HepG2 (cell line): ENCODE results near the gene SMIM1. TPM values are rescaled to one million over a fixed set of nuclear protein-coding genes. Genes with fewer than 3 reads are reported as not detected.

ENCODE experiments used
- ASH2L ChIP-seq: fragments of 300-600, 200-600 bp; sonication (generic); IDR thresholded peaks from 2 replicates; pipeline ENCODE4 v1.7.0; 2017; ENCODE audit warnings: low read depth, mild to moderate bottlenecking, moderate library complexity, mixed read lengths, low read length; ENCODE audit not compliant: insufficient read length
- FOXP4 ChIP-seq: sonication (generic); formaldehyde crosslinking; IDR thresholded peaks from 2 replicates; pipeline ENCODE4 v1.4.0; 2020; ENCODE audit warnings: missing genetic modification reagents
- HNF4A ChIP-seq: sonication (generic); formaldehyde crosslinking; IDR thresholded peaks from 2 replicates; pipeline ENCODE4 v1.4.0; 2020; ENCODE audit warnings: missing genetic modification reagents
- HNF4G ChIP-seq, 2 experiments: sonication (generic) in 1 of 2; formaldehyde crosslinking in 1 of 2; IDR thresholded peaks; 2 replicates each; pipeline versions ENCODE4 v1.4.0 to v1.6.1; 2011 to 2020; ENCODE audit warnings: borderline replicate concordance in 2 of 2, low read depth in 2 of 2, mild to moderate bottlenecking in 2 of 2, low read length in 1 of 2, missing genetic modification reagents in 1 of 2, moderate library complexity in 1 of 2
- HOXA3 ChIP-seq: sonication (generic); formaldehyde crosslinking; IDR thresholded peaks from 2 replicates; pipeline ENCODE4 v1.5.0; 2020; ENCODE audit warnings: missing genetic modification reagents
- KDM6A ChIP-seq: IDR thresholded peaks from 2 replicates; pipeline ENCODE4 v1.6.1; 2016; ENCODE audit warnings: low read depth
- KMT2A ChIP-seq: sonication (generic); formaldehyde crosslinking; IDR thresholded peaks from 2 replicates; pipeline ENCODE4 v1.4.0; 2020; ENCODE audit warnings: missing genetic modification reagents
- MBD4 ChIP-seq: IDR thresholded peaks from 2 replicates; pipeline ENCODE4 v1.6.1; 2012; ENCODE audit warnings: low read length, inconsistent platforms, borderline replicate concordance
- PATZ1 ChIP-seq: sonication (generic); formaldehyde crosslinking; IDR thresholded peaks from 2 replicates; pipeline ENCODE4 v1.4.0; 2020; ENCODE audit warnings: missing genetic modification reagents
- POLR2G ChIP-seq: fragments of 200-400 bp; formaldehyde crosslinking; IDR thresholded peaks from 2 replicates; pipeline ENCODE4 v1.6.1; 2018; ENCODE audit warnings: mild to moderate bottlenecking, low read depth, low read length, moderate library complexity
- RBAK ChIP-seq: sonication (generic); formaldehyde crosslinking; IDR thresholded peaks from 2 replicates; pipeline ENCODE4 v1.5.1; 2020; ENCODE audit warnings: mild to moderate bottlenecking, missing genetic modification reagents
- TEAD3 ChIP-seq: optimal IDR thresholded peaks from 2 replicates; pipeline ENCODE3; 2016; ENCODE audit warnings: borderline replicate concordance
- TFAP4 ChIP-seq: sonication (generic); IDR thresholded peaks from 2 replicates; pipeline ENCODE4 v1.6.1; 2016; ENCODE audit warnings: low read depth, borderline replicate concordance
- ZBTB33 ChIP-seq: sonication (generic); formaldehyde crosslinking; IDR thresholded peaks from 2 replicates; pipeline ENCODE4 v1.4.0; 2020; ENCODE audit warnings: missing genetic modification reagents
- ZBTB38 ChIP-seq: sonication (generic); formaldehyde crosslinking; IDR thresholded peaks from 2 replicates; pipeline ENCODE4 v1.5.1; 2020; ENCODE audit warnings: mild to moderate bottlenecking, missing genetic modification reagents
- ZFP37 ChIP-seq: sonication (generic); formaldehyde crosslinking; IDR thresholded peaks from 2 replicates; pipeline ENCODE4 v1.4.0; 2020; ENCODE audit warnings: missing genetic modification reagents, borderline replicate concordance
- ZGPAT ChIP-seq: IDR thresholded peaks from 2 replicates; pipeline ENCODE4 v1.6.1; 2016; ENCODE audit warnings: mild to moderate bottlenecking
- ZNF264 ChIP-seq: sonication (generic); formaldehyde crosslinking; IDR thresholded peaks from 2 replicates; pipeline ENCODE4 v1.4.0; 2020; ENCODE audit warnings: missing genetic modification reagents
- ZNF543 ChIP-seq: sonication (generic); formaldehyde crosslinking; IDR thresholded peaks from 2 replicates; pipeline ENCODE4 v1.4.0; 2020; ENCODE audit warnings: mild to moderate bottlenecking, missing genetic modification reagents
- ZNF629 ChIP-seq: sonication (generic); formaldehyde crosslinking; conservative IDR thresholded peaks from 2 replicates; pipeline ENCODE4 v1.5.0; 2020; ENCODE audit warnings: missing genetic modification reagents
- polyA plus RNA-seq, 8 experiments: library from polyadenylated mRNA; depleted of rRNA in 3 of 8; stranded (reverse) in 7 of 8; unstranded in 1 of 8; fragments of >200 nt; fragmentation: Illumina TruSeq in 4 of 8; extraction: Trizol in 4 of 8; gene quantifications; 2 replicates each; pipeline versions ENCODE4 v1.2.1 to v1.2.3, GENCODE V29; 2011 to 2016; ENCODE audit warnings: low read depth in 4 of 8, missing spikeins in 1 of 8, mixed read lengths in 1 of 8; ENCODE audit not compliant: insufficient read depth in 1 of 8
- total RNA-seq, 5 experiments: library from RNA; depleted of rRNA; stranded (reverse); fragments of >200 nt; fragmentation: Illumina TruSeq; extraction: Trizol; gene quantifications; 2 replicates each; pipeline ENCODE4 v1.2.3, GENCODE V29; 2016; ENCODE audit warnings: low read depth in 1 of 5

The SMIM1 gene
- total and polyA plus RNA-seq, 2 of the 13 experiments (the other 11 are each of a cell fraction or from before 2014, with no cell fraction given) = 12.4 to 56.3 TPM

GRCh38 chr1:3733094-3733882 lies 39.3 kb upstream of the SMIM1 start (continued):
- TF ChIP-seq FOXP4 (CRISPR knock-in tag) (peak; percentile 81), POLR2G (peak; percentile 42; the same call in 1 of the 2 replicates), KDM6A (CRISPR knock-in tag) (peak; percentile 65; the same call in 1 of the 2 replicates), TFAP4 (peak; percentile 41; the same call in 1 of the 2 replicates), MBD4 (no peak), ZFP37 (CRISPR knock-in tag) (0 out of 2 replicates have a peak, but pooled peaks have one; percentile 42), TEAD3 (peak; percentile 54), PATZ1 (peak; percentile 100), ZNF543 (peak; percentile 61; the same call in 1 of the 2 replicates), ZGPAT (CRISPR knock-in tag) (peak; percentile 32; the same call in 1 of the 2 replicates), ZBTB38 (CRISPR knock-in tag) (peak; percentile 7; the same call in 1 of the 2 replicates), KMT2A (CRISPR knock-in tag) (0 out of 2 replicates have a peak, but pooled peaks have one; percentile 46), HOXA3 (CRISPR knock-in tag) (peak; percentile 38; the same call in 1 of the 2 replicates), ASH2L (peak; percentile 44), HNF4G (IDR thresholded peaks at IDR 0.05; ENCODE audit: borderline replicate concordance, low read depth, low read length) (peak; percentile 91), HNF4G (CRISPR knock-in tag; IDR thresholded peaks at IDR 0.05; ENCODE audit: borderline replicate concordance, low read depth) (peak; percentile 84; the same call in 1 of the 2 replicates), ZNF629 (CRISPR knock-in tag) (0 out of 2 replicates have a peak, but pooled peaks have one; percentile 7), RBAK (CRISPR knock-in tag) (no peak), HNF4A (CRISPR knock-in tag) (peak; percentile 93), ZBTB33 (CRISPR knock-in tag) (0 out of 2 replicates have a peak, but pooled peaks have one; percentile 0), ZNF264 (CRISPR knock-in tag) (0 out of 2 replicates have a peak, but pooled peaks have one; percentile 52)
